Vagina (tissue), 2 donors: Measurements from ENCODE around the gene PDCL2. TPM values are rescaled to one million over a fixed set of nuclear protein-coding genes. Genes with fewer than 3 reads are reported as not detected.

Experiments used
- DNase-seq, 2 donors: peaks; one replicate each; pipeline ENCODE4 v3.0.0-alpha.2; 2017; ENCODE audit errors: extremely low spot score in 2 of 2
- H3K27ac ChIP-seq: fragments of 200-600 bp; sonication (generic); one replicate; pipeline ENCODE4 v1.5.1; 2019
- H3K27me3 ChIP-seq: fragments of 200-600 bp; sonication (generic); one replicate; pipeline ENCODE4 v1.5.1; 2019
- H3K36me3 ChIP-seq, 2 donors: fragments of 200-600 bp; sonication (generic); one replicate each; pipeline ENCODE4 v1.5.1; 2017 to 2019
- H3K4me1 ChIP-seq: fragments of 200-600 bp; sonication (generic); one replicate; pipeline ENCODE4 v1.5.1; 2019
- H3K4me3 ChIP-seq, 2 donors: fragments of 200-600 bp; sonication (generic); 1 replicate in 1 of 2; 2 replicates in 1 of 2; pipeline ENCODE4 v1.5.1; 2016 to 2019
- H3K9me3 ChIP-seq: fragments of 200-600 bp; sonication (generic); one replicate; pipeline ENCODE4 v1.5.1; 2019
- CTCF ChIP-seq, 3 experiments: fragments of 450-650 bp in 2 of 3; fragments of 200-600 bp in 1 of 3; sonication (generic) in 1 of 3; IDR thresholded peaks; one replicate each; pipeline ENCODE4 v1.5.1; 2017 to 2019; ENCODE audit warnings: antibody characterized with exemption in 3 of 3, mild to moderate bottlenecking in 2 of 3, moderate library complexity in 2 of 3
- POLR2A ChIP-seq, 2 donors: fragments of 450-650 bp; IDR thresholded peaks; one replicate each; pipeline ENCODE4 v1.6.1; 2017; ENCODE audit warnings: antibody characterized with exemption in 2 of 2, mild to moderate bottlenecking in 2 of 2, moderate library complexity in 2 of 2
- POLR2AphosphoS5 ChIP-seq, 2 donors: sonication (generic); formaldehyde crosslinking; IDR thresholded peaks; one replicate each; pipeline ENCODE4 v1.9.0; 2017; ENCODE audit warnings: antibody characterized with exemption in 2 of 2, mild to moderate bottlenecking in 2 of 2, low read depth in 1 of 2; ENCODE audit not compliant: insufficient read depth in 1 of 2
- intact Hi-C: fragments of 100-400 bp; cut with DNase I; formaldehyde crosslinking; loops from one replicate; pipeline ENCODE4 v1.15.1; 2023
- total RNA-seq: library from RNA; depleted of rRNA; stranded (reverse); fragments of >200 nt; gene quantifications from one replicate; pipeline ENCODE4 v1.2.3, GENCODE V29; 2016

Gene PDCL2
- total RNA-seq, 1 donor from 2014 or later, result not detected

DNA sequence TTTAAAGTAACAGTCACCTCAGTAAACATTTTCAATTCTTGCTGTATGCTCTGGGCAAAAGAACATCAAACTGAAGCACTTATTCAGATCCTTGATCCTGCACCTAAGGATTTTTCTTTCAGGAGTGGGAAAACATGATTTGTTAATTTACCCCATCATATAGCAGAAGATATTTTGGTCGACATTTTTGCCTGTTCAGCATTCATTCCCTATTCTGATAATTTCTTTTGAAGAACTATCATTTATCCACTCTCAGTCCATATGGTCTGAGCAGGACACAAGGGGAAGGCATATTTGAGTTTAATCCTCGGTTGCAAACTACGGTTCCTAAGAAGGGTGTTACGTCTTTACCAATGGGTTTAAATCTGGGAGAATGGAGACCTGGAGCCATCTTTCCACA, 44.1 kb downstream of the PDCL2 start:
- no peak for TF ChIP-seq POLR2A (IDR thresholded peaks at IDR 0.05)
- no peak for TF ChIP-seq CTCF (IDR thresholded peaks at IDR 0.05)
- no peak for TF ChIP-seq POLR2AphosphoS5 (IDR thresholded peaks at IDR 0.05; ENCODE audit: insufficient read depth in 1 of 2, low read depth in 1 of 2)
- Histone ChIP-seq H3K4me3 (peak overlapping the region; percentile 82 to 93), H3K4me1 (peaks cover 22% of the 10 kb centered on the region), H3K27ac (peak overlapping the region; percentile 99), H3K27me3 (no peaks in the 10 kb centered on the region), H3K9me3 (no peaks in the 10 kb centered on the region), H3K36me3 (no peaks in the 10 kb centered on the region)
- intact Hi-C loops, result loop anchor here (2.0 kb wide), 2 partner anchors 151 to 201 kb away; partner anchors contain the start of gene SRD5A3
- no peak for DNase-seq

GRCh38 chr4:55547466-55547770, 44.6 kb downstream of the PDCL2 start:
- peaks cover 22% of the 10 kb centered on the region for H3K4me1 ChIP-seq
- no peaks in the 10 kb centered on the region for H3K36me3 ChIP-seq
- DNase-seq, result no peak
- no peak for TF ChIP-seq POLR2AphosphoS5 (IDR thresholded peaks at IDR 0.05; ENCODE audit: insufficient read depth in 1 of 2, low read depth in 1 of 2)
- TF ChIP-seq CTCF (IDR thresholded peaks at IDR 0.05), result no peak
- no peak for TF ChIP-seq POLR2A (IDR thresholded peaks at IDR 0.05)
- intact Hi-C loops, result loop anchor here (2.0 kb wide), 2 partner anchors 151 to 201 kb away; partner anchors contain the start of gene SRD5A3
- no peaks in the 10 kb centered on the region for H3K9me3 ChIP-seq
- peak overlapping the region; percentile 82 to 93 for H3K4me3 ChIP-seq
- peak overlapping the region; percentile 99 for H3K27ac ChIP-seq
- H3K27me3 ChIP-seq, result no peaks in the 10 kb centered on the region

GRCh38 chr4:55546756-55547465, 45.1 kb downstream of the PDCL2 start, which contains the start of gene CLOCK:
Gene CLOCK, minus strand, starts transcription at chr4:55546909. Its CDS starts 64,124 bp downstream, at chr4:55482785.
- peak in 2 of 3 experiments; percentile 33 to 53 for TF ChIP-seq CTCF (IDR thresholded peaks at IDR 0.05)
- TF ChIP-seq POLR2A (IDR thresholded peaks at IDR 0.05), result peak in 1 of 2 donors; percentile 57
- peak; percentile 15 to 87 for TF ChIP-seq POLR2AphosphoS5 (IDR thresholded peaks at IDR 0.05; ENCODE audit: insufficient read depth in 1 of 2, low read depth in 1 of 2)
- H3K4me1 ChIP-seq, result peaks cover 22% of the 10 kb centered on the region
- peak within 1 kb of the TSS; percentile 99 for H3K27ac ChIP-seq
- no peaks in the 10 kb centered on the region for H3K27me3 ChIP-seq
- H3K36me3 ChIP-seq, result no peaks in the 10 kb centered on the region
- peak within 1 kb of the TSS; percentile 82 to 93 for H3K4me3 ChIP-seq
- intact Hi-C loops, result loop anchor here (2.0 kb wide), 2 partner anchors 150 to 200 kb away; partner anchors contain the start of gene SRD5A3
- peak in 1 of 2 donors; percentile 91 for DNase-seq
- no peaks in the 10 kb centered on the region for H3K9me3 ChIP-seq

- peak overlapping the region; percentile 99 for H3K27ac ChIP-seq
- intact Hi-C loops, result loop anchor here (2.0 kb wide), 2 partner anchors 150 to 200 kb away; partner anchors contain the start of gene SRD5A3
- peaks cover 22% of the 10 kb centered on the region for H3K4me1 ChIP-seq
- no peak for DNase-seq
- peak overlapping the region; percentile 82 to 93 for H3K4me3 ChIP-seq
- H3K9me3 ChIP-seq, result no peaks in the 10 kb centered on the region
- no peaks in the 10 kb centered on the region for H3K36me3 ChIP-seq
- TF ChIP-seq POLR2A (IDR thresholded peaks at IDR 0.05), result no peak
- TF ChIP-seq CTCF (IDR thresholded peaks at IDR 0.05), result no peak
- no peak for TF ChIP-seq POLR2AphosphoS5 (IDR thresholded peaks at IDR 0.05; ENCODE audit: insufficient read depth in 1 of 2, low read depth in 1 of 2)
- H3K27me3 ChIP-seq, result no peaks in the 10 kb centered on the region
Observed at GRCh38 chr4:55546506-55546755, 45.6 kb downstream of the PDCL2 start.
